Naive thymus-derived CD4-positive, alpha-beta T cell (primary cell): ENCODE data around the gene TMED7. TPM values are rescaled to one million over a fixed set of nuclear protein-coding genes. Genes with fewer than 3 reads are reported as not detected.

Source experiments
- ATAC-seq: fragments of 150-1000 bp; cut with Tn5 transposase; 2 replicates; pipeline ENCODE4 v1.10.0; 2021; ENCODE audit warnings: mild to moderate bottlenecking, moderate library complexity
- CTCF ChIA-PET: fragments of 350-600 bp; sonication (Branson Sonifier 250); formaldehyde crosslinking; loops from one replicate; lab custom pipeline; 2021; ENCODE audit warnings: antibody characterized with exemption; lab: Charles Lee
- POLR2A ChIA-PET: fragments of 350-600 bp; sonication (Branson Sonifier 250); formaldehyde crosslinking; loops from one replicate; lab custom pipeline; 2021; ENCODE audit warnings: antibody characterized with exemption, inconsistent platforms; lab: Charles Lee
- DNase-seq, 9 donors: peaks; one replicate each; pipeline versions ENCODE4 v3.0.0 to v3.0.0-alpha.2; 2020 to 2022; ENCODE audit warnings: mixed read lengths in 1 of 9
- H3K27ac ChIP-seq: one replicate; pipeline ENCODE4 v1.7.0; 2013; ENCODE audit warnings: mild to moderate bottlenecking, low read depth, low read length, moderate library complexity
- H3K27me3 ChIP-seq, 2 donors: one replicate each; pipeline ENCODE4 v1.7.0; 2013; ENCODE audit warnings: low read length in 2 of 2, mild to moderate bottlenecking in 2 of 2, moderate library complexity in 2 of 2; ENCODE audit not compliant: control insufficient read depth in 2 of 2, insufficient read depth in 2 of 2
- H3K36me3 ChIP-seq, 3 experiments: 1 replicate in 2 of 3; 2 replicates in 1 of 3; pipeline ENCODE4 v1.7.0; 2013; ENCODE audit warnings: low read length in 3 of 3, mild to moderate bottlenecking in 3 of 3, moderate library complexity in 1 of 3; ENCODE audit not compliant: insufficient read depth in 3 of 3, control insufficient read depth in 2 of 3
- H3K4me1 ChIP-seq, 2 donors: one replicate each; pipeline ENCODE4 v1.7.0; 2013; ENCODE audit warnings: low read length in 2 of 2, mild to moderate bottlenecking in 2 of 2, moderate library complexity in 1 of 2; ENCODE audit not compliant: control insufficient read depth in 2 of 2, insufficient read depth in 2 of 2
- H3K4me3 ChIP-seq: 2 replicates; pipeline ENCODE4 v1.7.0; 2013; ENCODE audit warnings: mild to moderate bottlenecking, low read length
- H3K9me3 ChIP-seq, 3 experiments: 1 replicate in 2 of 3; 2 replicates in 1 of 3; pipeline ENCODE4 v1.7.0; 2013; ENCODE audit warnings: low read length in 3 of 3; ENCODE audit not compliant: control insufficient read depth in 2 of 3
- H3K27ac Mint-ChIP-seq, 9 donors: one replicate each; pipeline ENCODE4 v1.8.0; 2020 to 2022; ENCODE audit warnings: mixed read lengths in 9 of 9, mild to moderate bottlenecking in 8 of 9, moderate library complexity in 5 of 9, inconsistent platforms in 2 of 9
- H3K27me3 Mint-ChIP-seq, 5 donors: one replicate each; pipeline ENCODE4 v1.8.0; 2021 to 2022; ENCODE audit warnings: mixed read lengths in 5 of 5, mild to moderate bottlenecking in 1 of 5
- H3K36me3 Mint-ChIP-seq, 5 donors: one replicate each; pipeline ENCODE4 v1.8.0; 2020 to 2022; ENCODE audit warnings: mixed read lengths in 5 of 5, mild to moderate bottlenecking in 3 of 5, inconsistent platforms in 1 of 5
- H3K4me1 Mint-ChIP-seq, 7 donors: one replicate each; pipeline ENCODE4 v1.8.0; 2020 to 2022; ENCODE audit warnings: mixed read lengths in 7 of 7, mild to moderate bottlenecking in 3 of 7, inconsistent platforms in 1 of 7
- H3K4me3 Mint-ChIP-seq, 10 donors: one replicate each; pipeline ENCODE4 v1.8.0; 2020 to 2022; ENCODE audit warnings: mild to moderate bottlenecking in 10 of 10, mixed read lengths in 10 of 10, moderate library complexity in 6 of 10, inconsistent platforms in 2 of 10
- H3K9me3 Mint-ChIP-seq, 11 donors: one replicate each; pipeline ENCODE4 v1.8.0; 2020 to 2022; ENCODE audit warnings: mixed read lengths in 11 of 11, mild to moderate bottlenecking in 4 of 11, inconsistent platforms in 1 of 11, moderate library complexity in 1 of 11
- intact Hi-C, 2 donors: fragments of 100-400 bp; cut with micrococcal nuclease; formaldehyde crosslinking; loops; one replicate each; pipeline ENCODE4 v1.15.1; 2023
- polyA plus RNA-seq, 2 donors: library from polyadenylated mRNA; unstranded; fragments of 300-500 nt; fragmentation: Illumina TruSeq; gene quantifications; one replicate each; pipeline ENCODE4 v1.2.3, GENCODE V29; 2021
- total RNA-seq, 6 experiments: library from RNA in 5 of 6; stranded (reverse) in 5 of 6; gene quantifications; 1 replicate in 5 of 6; 2 replicates in 1 of 6; pipeline ENCODE4 v1.2.3 and lab custom pipeline; 2021 to 2026

TMED7 gene
- total and polyA plus RNA-seq, 7 experiments from 2014 or later: 31.5 to 58.0 (median 45.3) TPM

DNA sequence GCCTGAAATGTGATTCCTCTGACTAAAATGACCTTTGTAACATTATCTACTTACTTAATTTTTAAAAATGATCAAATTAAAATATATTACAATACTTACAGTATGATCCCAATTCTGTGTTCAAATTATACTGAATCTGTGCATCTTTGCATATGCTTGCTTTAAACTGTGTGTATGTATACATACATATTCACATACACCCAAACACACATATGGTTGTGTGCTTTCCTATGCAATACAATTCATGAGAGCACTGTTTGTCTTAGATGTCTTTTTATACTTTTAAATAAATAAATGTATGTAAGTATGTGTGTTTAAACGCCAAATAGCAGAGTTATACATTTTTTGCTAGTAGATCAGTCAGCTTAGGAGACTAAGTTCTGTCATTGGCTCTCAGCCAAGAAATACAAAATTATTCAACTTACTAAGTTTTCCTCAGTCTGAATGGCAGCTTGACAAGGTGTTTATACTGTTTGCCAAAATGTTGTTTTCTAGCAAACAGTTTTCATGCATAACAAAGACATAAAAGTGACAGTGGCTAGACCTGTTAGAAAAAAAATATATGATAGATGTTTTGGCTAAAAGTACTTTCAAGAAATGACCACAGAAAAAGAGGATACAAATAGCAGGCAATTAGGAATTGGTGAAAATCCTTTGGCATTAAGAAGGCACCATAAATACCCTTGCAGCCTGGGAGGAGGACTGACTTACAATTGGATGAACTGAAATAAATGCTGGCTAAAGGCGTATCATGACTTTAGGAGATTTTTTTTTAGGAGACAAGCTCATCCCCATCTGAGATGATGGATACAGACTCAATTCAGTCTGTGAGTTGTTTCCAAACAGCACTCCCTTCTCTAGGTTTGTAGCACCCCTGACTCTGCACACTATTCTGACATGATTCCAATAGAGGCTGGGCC, 31.4 kb downstream of the TMED7 start:
- H3K36me3 ChIP-seq: no peaks in the 10 kb centered on the region
- H3K9me3 ChIP-seq: no peaks in the 10 kb centered on the region
- no peak overlapping the region for H3K27ac ChIP-seq
- H3K4me1 ChIP-seq: no peaks in the 10 kb centered on the region
- no peak for ATAC-seq
- no peak overlapping the region for H3K4me3 ChIP-seq
- Mint-ChIP-seq H3K4me1 (peaks cover 0 to 8% (median 1%) of the 10 kb centered on the region in 7 donors), H3K36me3 (peaks cover 0 to 6% (median 0%) of the 10 kb centered on the region in 5 donors), H3K4me3 (no peak overlapping the region), H3K9me3 (no peaks in the 10 kb centered on the region), H3K27ac (no peak overlapping the region), H3K27me3 (peaks cover 0 to 7% (median 0%) of the 10 kb centered on the region in 5 donors)
- ChIA-PET CTCF (no interaction called here), POLR2A (no interaction called here)
- H3K27me3 ChIP-seq: no peaks in the 10 kb centered on the region
- no peak for DNase-seq
- intact Hi-C loops: no loop called here

DNA sequence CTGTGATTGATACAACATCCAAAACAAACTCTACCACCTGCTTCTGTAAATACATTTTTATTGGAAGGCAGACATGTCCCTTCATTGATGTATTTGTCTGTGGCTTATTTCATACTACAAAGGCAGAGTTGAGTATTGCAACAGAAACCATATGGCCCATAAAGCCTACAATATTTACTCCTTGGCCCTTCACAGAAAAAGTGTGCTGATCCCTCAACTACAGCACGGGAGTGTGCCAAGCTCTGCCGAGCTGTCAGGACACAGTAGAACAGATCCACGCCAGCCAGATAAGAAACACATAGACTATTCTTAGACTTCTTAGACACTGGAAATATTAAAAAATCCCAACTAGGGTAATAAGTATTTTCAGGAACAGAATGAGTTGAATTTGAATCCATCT, 36.8 kb downstream of the TMED7 start:
- Histone ChIP-seq H3K4me3 (no peak overlapping the region), H3K27me3 (no peaks in the 10 kb centered on the region), H3K9me3 (no peaks in the 10 kb centered on the region), H3K27ac (no peak overlapping the region), H3K36me3 (no peaks in the 10 kb centered on the region), H3K4me1 (no peaks in the 10 kb centered on the region)
- Mint-ChIP-seq H3K9me3 (no peaks in the 10 kb centered on the region), H3K27me3 (peaks cover 0 to 5% (median 0%) of the 10 kb centered on the region in 5 donors), H3K27ac (no peak overlapping the region), H3K4me1 (no peaks in the 10 kb centered on the region), H3K36me3 (no peaks in the 10 kb centered on the region), H3K4me3 (no peak overlapping the region)
- ATAC-seq (no peak), DNase-seq (no peak)
- CTCF ChIA-PET: interaction anchor here (1.0 kb wide), 1 partner anchor 10 kb away, joined by 3 read pairs; no protein-coding TSS in a partner anchor
- intact Hi-C loops: loop anchor here (5.0 kb wide), 3 partner anchors 47 to 1977 kb away; partner anchors contain the start of gene FEM1C (in 1 of the 2)
- POLR2A ChIA-PET: no interaction called here

DNA sequence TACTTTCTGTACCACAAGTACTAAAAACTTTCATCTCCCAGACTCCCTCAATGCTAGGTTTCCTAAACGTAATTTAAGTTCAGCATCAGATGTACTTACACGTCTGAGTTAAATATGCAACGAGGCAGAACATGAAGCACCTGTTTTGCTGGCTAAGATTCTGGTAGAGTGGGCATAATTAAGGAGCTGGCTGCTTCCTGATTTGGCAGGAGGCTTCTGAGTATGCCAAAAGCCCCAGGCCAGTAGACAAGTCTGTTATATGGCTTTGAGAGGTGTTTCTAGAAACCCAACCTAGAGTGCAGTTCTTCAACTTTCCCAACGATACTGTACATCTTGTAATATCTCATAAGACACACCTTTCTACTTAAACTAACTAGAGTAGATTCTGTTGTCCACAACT, 37.2 kb downstream of the TMED7 start:
- no peaks in the 10 kb centered on the region for H3K9me3 Mint-ChIP-seq

DNA sequence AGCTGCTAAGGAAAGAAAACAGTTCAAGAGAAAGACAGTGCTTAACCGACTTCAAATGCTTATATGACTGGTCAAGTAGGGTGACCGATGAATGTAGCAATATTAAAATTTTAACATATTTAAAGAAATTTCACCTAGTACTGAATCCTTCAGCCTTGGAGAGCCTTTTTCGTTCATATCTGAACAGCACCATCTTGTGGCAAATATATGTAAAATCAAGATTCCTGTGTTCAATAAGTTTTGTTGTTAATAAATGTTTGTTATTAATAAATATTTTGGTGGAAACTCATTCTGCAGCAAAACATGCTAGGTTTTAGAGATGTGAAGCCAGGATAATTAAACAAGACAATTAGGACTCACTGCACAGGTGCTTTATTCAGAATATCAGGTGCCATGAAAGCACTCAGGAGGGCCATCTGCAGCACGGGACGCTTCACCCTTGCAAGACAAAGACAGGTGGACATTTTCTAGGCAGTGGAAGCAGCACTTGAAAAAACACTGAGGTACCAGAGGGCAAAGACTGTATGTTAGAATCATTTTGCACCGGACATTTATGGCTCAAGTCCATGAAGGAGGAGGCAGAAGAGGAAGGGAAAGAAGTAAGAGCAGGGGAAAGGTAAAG, 39.2 kb downstream of the TMED7 start:
- H3K9me3 ChIP-seq: no peaks in the 10 kb centered on the region
- DNase-seq (peak in 6 of 9 donors; percentile 13 to 38 (median 27)), ATAC-seq (peak; percentile 56)
- H3K36me3 Mint-ChIP-seq: no peaks in the 10 kb centered on the region
- H3K27ac Mint-ChIP-seq: no peak overlapping the region
- no peaks in the 10 kb centered on the region for H3K36me3 ChIP-seq
- no peak overlapping the region for H3K4me3 ChIP-seq
- ChIA-PET CTCF (interaction anchor here (0.6 to 1.6 kb wide), 3 partner anchors 277 to 1403 kb away, joined by 4 to 5 read pairs (median 4); no protein-coding TSS in a partner anchor), POLR2A (no interaction called here)
- no peaks in the 10 kb centered on the region for H3K4me1 Mint-ChIP-seq
- no peak overlapping the region for H3K27ac ChIP-seq
- H3K27me3 ChIP-seq: no peaks in the 10 kb centered on the region
- peaks cover 0 to 5% (median 0%) of the 10 kb centered on the region in 5 donors for H3K27me3 Mint-ChIP-seq
- H3K9me3 Mint-ChIP-seq: no peaks in the 10 kb centered on the region
- intact Hi-C loops: loop anchor here (1.0 to 5.0 kb wide), 7 partner anchors 44 to 1974 kb away; partner anchors contain the start of gene FEM1C (in 1 of the 2)
- H3K4me1 ChIP-seq: no peaks in the 10 kb centered on the region
- no peak overlapping the region for H3K4me3 Mint-ChIP-seq

More for the DNA sequence above, 37.2 kb downstream of the TMED7 start:
- H3K36me3 Mint-ChIP-seq: no peaks in the 10 kb centered on the region
- intact Hi-C loops: loop anchor here (5.0 kb wide), 3 partner anchors 46 to 1976 kb away; partner anchors contain the start of gene FEM1C (in 1 of the 2)
- H3K4me1 ChIP-seq: no peaks in the 10 kb centered on the region
- peaks cover 0 to 5% (median 0%) of the 10 kb centered on the region in 5 donors for H3K27me3 Mint-ChIP-seq
- H3K36me3 ChIP-seq: no peaks in the 10 kb centered on the region
- DNase-seq: no peak
- no peak overlapping the region for H3K27ac ChIP-seq
- ChIA-PET CTCF (no interaction called here), POLR2A (no interaction called here)
- H3K27me3 ChIP-seq: no peaks in the 10 kb centered on the region
- H3K27ac Mint-ChIP-seq: no peak overlapping the region
- H3K9me3 ChIP-seq: no peaks in the 10 kb centered on the region
- no peak overlapping the region for H3K4me3 ChIP-seq
- H3K4me1 Mint-ChIP-seq: no peaks in the 10 kb centered on the region
- ATAC-seq: no peak
- no peak overlapping the region for H3K4me3 Mint-ChIP-seq

DNA sequence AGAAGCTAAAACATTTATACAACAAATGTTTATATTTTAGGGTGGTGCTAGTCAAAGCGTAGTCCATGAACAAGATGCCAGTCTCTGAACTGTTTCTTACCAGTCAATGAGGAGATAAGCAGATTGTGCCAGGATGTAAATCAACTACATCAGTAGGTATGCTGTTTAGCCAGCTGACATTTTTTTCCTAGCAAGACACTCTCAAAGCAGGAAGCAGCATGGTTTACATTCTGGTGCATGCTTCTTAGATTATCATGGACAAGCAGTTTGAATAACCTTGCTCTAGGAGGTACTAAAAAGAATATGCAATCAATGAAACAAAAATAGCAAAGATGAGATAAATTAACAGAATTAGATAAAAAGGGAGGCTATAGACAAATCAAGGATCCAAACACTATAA, 40.6 kb downstream of the TMED7 start:
- no peaks in the 10 kb centered on the region for H3K9me3 ChIP-seq
- Mint-ChIP-seq H3K27me3 (no peaks in the 10 kb centered on the region), H3K9me3 (no peaks in the 10 kb centered on the region), H3K27ac (no peak overlapping the region), H3K36me3 (peaks cover 0 to 9% (median 6%) of the 10 kb centered on the region in 5 donors), H3K4me1 (no peaks in the 10 kb centered on the region), H3K4me3 (no peak overlapping the region)
- no peak overlapping the region for H3K4me3 ChIP-seq
- H3K27ac ChIP-seq: no peak overlapping the region
- H3K36me3 ChIP-seq: no peaks in the 10 kb centered on the region
- ChIA-PET POLR2A (interaction anchor here (0.6 kb wide), 1 partner anchor 255 kb away, joined by 3 read pairs; no protein-coding TSS in a partner anchor), CTCF (interaction anchor here (0.6 to 0.9 kb wide), 3 partner anchors 167 to 278 kb away, joined by 3 to 5 read pairs (median 4); no protein-coding TSS in a partner anchor)
- no peaks in the 10 kb centered on the region for H3K4me1 ChIP-seq
- no peak for DNase-seq
- ATAC-seq: no peak
- no peaks in the 10 kb centered on the region for H3K27me3 ChIP-seq
- intact Hi-C loops: loop anchor here (5.0 kb wide), 3 partner anchors 43 to 1973 kb away; partner anchors contain the start of gene FEM1C (in 1 of the 2)

DNA sequence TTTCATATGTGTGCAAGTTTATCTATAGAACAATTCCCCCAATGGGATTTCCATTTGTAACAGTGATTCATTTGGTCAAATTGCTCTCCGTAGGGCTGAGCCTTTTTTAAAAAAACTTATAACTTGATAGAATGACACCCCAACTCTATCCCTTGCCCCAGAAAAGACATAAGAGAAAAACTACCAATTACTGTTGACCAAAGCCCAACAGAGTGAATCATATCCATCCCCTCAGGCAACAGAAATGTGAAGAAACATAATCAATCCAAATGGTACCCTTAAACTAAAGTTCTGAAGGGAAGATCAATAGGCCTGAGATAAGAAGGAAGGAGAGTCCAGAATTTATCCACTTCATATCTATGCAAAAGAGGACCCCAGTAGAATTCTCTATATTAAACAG, 41.3 kb downstream of the TMED7 start:
- no peak overlapping the region for H3K27ac ChIP-seq
- H3K4me3 ChIP-seq: no peak overlapping the region
- no peaks in the 10 kb centered on the region for H3K36me3 ChIP-seq
- CTCF ChIA-PET: interaction anchor here (0.6 to 0.9 kb wide), 3 partner anchors 167 to 277 kb away, joined by 3 to 5 read pairs (median 4); no protein-coding TSS in a partner anchor
- H3K27me3 ChIP-seq: no peaks in the 10 kb centered on the region
- intact Hi-C loops: no loop called here
- POLR2A ChIA-PET: interaction anchor here (0.6 kb wide), 1 partner anchor 256 kb away, joined by 3 read pairs; no protein-coding TSS in a partner anchor
- DNase-seq (no peak), ATAC-seq (no peak)
- no peaks in the 10 kb centered on the region for H3K9me3 ChIP-seq
- Mint-ChIP-seq H3K4me3 (no peak overlapping the region), H3K36me3 (peaks cover 0 to 9% (median 6%) of the 10 kb centered on the region in 5 donors), H3K27ac (no peak overlapping the region), H3K27me3 (no peaks in the 10 kb centered on the region), H3K9me3 (no peaks in the 10 kb centered on the region), H3K4me1 (no peaks in the 10 kb centered on the region)
- H3K4me1 ChIP-seq: no peaks in the 10 kb centered on the region
